Fibroblast of mammary gland (primary cell): ENCODE results near the gene FAM13B.
"Not testable (repeated sequence)": the region's sequence is repeated elsewhere in the genome, so short reads cannot be mapped to it uniquely, and the experiment has no call there.

Experiments used
- DNase-seq: peaks from one replicate; pipeline ENCODE4 v3.0.0-alpha.2; 2010; ENCODE audit warnings: low read depth
- H3K4me3 ChIP-seq: 2 replicates; pipeline ENCODE4 v1.5.1; 2011; ENCODE audit warnings: low read depth, mild to moderate bottlenecking, low read length, moderate library complexity; ENCODE audit not compliant: control insufficient read depth
- TF ChIP-seq, protein P1 (sequence below): conservative IDR thresholded peaks from 2 replicates; pipeline ENCODE4 v1.5.1; 2011; ENCODE audit warnings: low read depth, low read length, inconsistent platforms; ENCODE audit not compliant: control insufficient read depth, insufficient read depth

The FAM13B gene

DNA sequence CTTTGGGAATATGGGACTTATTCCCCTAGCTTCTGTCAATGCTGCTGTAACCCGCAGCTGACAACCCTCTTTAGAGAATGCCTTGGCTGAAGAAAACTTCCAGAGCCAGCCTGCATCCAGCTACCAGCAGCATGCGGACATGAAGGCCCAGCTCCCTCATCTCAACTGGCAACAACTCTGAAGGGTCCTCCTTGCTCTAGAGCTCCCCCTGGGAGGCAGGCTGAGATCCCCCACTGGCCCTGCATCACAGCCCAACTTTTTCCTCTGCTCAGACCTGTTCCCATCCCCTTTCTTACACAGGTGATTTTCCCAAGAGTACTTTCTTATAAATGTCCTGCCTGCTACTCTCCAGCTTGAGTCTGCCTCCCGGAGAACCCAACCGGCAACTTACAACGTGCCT lies 32.2 kb upstream of the FAM13B start:
- TF ChIP-seq, protein P1, sequence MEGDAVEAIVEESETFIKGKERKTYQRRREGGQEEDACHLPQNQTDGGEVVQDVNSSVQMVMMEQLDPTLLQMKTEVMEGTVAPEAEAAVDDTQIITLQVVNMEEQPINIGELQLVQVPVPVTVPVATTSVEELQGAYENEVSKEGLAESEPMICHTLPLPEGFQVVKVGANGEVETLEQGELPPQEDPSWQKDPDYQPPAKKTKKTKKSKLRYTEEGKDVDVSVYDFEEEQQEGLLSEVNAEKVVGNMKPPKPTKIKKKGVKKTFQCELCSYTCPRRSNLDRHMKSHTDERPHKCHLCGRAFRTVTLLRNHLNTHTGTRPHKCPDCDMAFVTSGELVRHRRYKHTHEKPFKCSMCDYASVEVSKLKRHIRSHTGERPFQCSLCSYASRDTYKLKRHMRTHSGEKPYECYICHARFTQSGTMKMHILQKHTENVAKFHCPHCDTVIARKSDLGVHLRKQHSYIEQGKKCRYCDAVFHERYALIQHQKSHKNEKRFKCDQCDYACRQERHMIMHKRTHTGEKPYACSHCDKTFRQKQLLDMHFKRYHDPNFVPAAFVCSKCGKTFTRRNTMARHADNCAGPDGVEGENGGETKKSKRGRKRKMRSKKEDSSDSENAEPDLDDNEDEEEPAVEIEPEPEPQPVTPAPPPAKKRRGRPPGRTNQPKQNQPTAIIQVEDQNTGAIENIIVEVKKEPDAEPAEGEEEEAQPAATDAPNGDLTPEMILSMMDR, result peak; percentile 22
- no peak for DNase-seq
- no peak overlapping the region for H3K4me3 ChIP-seq

DNA sequence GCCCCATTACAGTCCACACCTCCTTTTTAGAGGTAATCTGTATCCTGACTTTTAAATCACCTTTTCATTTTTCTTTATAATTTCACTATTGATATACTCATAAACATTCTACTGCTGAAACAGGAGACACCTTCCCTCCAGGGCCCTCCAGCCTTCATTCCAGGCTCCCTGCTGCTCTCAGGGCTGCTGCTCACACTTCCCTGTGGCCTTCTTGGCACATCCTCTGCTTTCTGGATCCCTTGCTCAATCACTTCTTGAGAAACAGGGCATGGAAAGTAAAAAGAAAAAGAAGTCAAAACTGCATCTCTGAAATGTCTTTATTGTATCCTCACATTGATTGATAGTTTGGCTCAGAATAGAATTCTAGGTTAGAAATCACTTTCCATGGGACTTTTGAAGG lies 31.6 kb upstream of the FAM13B start:
- no peak overlapping the region for H3K4me3 ChIP-seq
- peak; percentile 6 for DNase-seq
- TF ChIP-seq, protein P1, result no peak

GRCh38 chr5:138054847-138055558 lies 22.1 kb upstream of the FAM13B start:
- TF ChIP-seq, protein P1, result no peak
- H3K4me3 ChIP-seq, result no peak overlapping the region

DNA sequence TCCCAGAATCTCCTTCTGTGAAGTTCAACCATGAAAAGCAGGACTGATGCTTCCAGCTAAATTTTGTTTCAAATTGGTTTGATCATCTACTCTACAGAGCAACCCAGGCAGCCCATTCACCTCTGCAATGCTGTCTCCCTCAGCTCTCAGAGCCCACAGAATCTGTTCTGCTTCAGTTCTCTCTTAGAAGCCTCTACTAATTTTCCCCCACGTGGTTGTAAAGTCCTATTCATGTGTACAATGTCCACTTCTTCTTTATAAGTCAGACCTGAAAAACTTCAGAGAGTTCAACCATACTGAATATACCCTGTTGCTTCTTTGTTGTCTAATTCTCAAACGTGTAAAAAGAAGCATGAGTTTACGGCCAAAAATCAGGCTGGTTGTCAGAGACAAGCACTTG lies 21.3 kb upstream of the FAM13B start:
- TF ChIP-seq, protein P1, result no peak
- no peak overlapping the region for H3K4me3 ChIP-seq
- DNase-seq, result no peak

More at GRCh38 chr5:138054847-138055558, 22.1 kb upstream of the FAM13B start:
- DNase-seq, result no peak

DNA sequence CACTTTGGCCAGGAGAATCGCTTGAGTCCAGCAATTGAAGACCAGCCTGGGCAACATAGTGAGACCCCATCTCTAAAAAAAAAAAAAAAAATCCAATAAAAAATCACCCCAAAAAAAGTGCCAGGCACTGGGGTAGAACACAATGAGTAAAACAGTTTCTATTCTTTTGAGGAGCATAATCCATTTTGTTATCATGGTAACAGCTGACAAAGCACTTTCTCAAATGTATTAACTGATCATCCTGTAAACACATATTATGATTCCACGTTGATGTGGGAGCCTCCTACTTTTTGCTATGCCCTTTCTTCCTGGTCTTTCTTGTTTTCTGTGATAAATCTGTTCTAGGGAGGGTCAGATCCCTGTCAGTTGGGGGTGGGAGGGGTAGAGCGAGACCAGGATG lies 20.7 kb upstream of the FAM13B start:
- no peak overlapping the region for H3K4me3 ChIP-seq
- TF ChIP-seq, protein P1, result no peak
- DNase-seq, result no peak

- DNase-seq, result not testable (repeated sequence)
Observed at GRCh38 chr5:138052718-138053117, 19.8 kb upstream of the FAM13B start.

DNA sequence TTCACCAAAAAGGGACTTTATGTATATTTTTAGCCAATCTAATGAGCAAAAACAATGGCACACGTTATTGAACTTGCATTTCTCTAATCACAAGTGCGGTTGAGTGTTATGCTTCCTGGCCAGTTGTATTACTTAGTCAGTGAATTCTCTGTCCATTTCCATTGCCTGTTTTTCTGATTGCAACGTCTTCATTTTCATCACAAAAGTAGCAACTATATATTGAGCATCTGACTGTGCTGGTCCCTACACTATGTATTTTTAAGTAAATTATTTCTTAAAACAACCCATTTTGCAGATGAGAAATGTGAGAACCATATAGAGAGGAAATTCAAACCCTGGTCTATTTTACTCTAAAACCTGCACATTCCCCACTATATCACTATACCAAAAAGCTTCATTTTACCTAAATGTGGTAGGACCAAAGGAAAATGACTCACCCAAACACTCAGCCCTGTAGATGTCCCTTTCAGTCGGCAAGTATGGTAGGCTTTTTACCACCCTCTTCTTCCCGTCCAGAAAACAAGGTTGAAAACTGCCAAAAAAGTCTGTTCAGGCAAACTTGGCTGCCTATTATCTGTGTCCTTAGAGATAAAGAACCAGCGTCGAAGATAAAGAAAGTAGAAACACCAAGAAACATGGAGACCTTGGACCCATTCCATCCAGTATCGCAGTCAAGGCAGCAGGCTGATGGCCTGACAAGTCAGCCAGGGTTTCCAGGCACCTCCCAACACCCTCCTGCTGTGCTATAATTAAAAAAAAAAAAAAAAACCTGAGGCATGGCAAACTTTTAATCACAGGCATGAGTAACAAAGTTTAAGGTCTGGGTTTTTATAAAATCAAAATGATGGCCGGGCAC lies 18.8 kb upstream of the FAM13B start:
- no peak overlapping the region for H3K4me3 ChIP-seq
- TF ChIP-seq, protein P1, result no peak
- no peak for DNase-seq

More at GRCh38 chr5:138052718-138053117, 19.8 kb upstream of the FAM13B start:
- not testable (repeated sequence) for H3K4me3 ChIP-seq

- not testable (repeated sequence) for DNase-seq, H3K4me3 ChIP-seq
Observed at GRCh38 chr5:138045283-138045682, 12.4 kb upstream of the FAM13B start.
